SH-SY5Y (cell line): Measurements from ENCODE around the gene CTAGE8.
"Not testable (repeated sequence)": the region's sequence is repeated elsewhere in the genome, so short reads cannot be mapped to it uniquely, and the experiment has no call there.

ENCODE experiments used
- GATA2 ChIP-seq: IDR thresholded peaks from 2 replicates; pipeline ENCODE4 v1.6.1; 2011; ENCODE audit warnings: mild to moderate bottlenecking, low read depth, low read length
- GATA3 ChIP-seq: IDR thresholded peaks from 2 replicates; pipeline ENCODE4 v1.6.1; 2011; ENCODE audit warnings: low read depth, mild to moderate bottlenecking, low read length, moderate library complexity

GRCh38 chr7:144264692-144265091 is 4.4 kb downstream of the CTAGE8 start, which contains the start of gene OR2A7:
- TF ChIP-seq GATA3, GATA2: not testable (repeated sequence)
